Heart right ventricle (tissue), 16 donors: Measurements from ENCODE around the gene LCE2A. TPM values are rescaled to one million over a fixed set of nuclear protein-coding genes. Genes with fewer than 3 reads are reported as not detected.

Experiments
- ATAC-seq, 8 donors: fragments of 200-7000 bp; cut with Tn5 transposase; one replicate each; pipeline ENCODE4 v1.9.1; 2020; ENCODE audit warnings: mild to moderate bottlenecking in 8 of 8, moderate library complexity in 8 of 8, moderate number of reproducible peaks in 1 of 8
- DNase-seq, 2 donors: peaks; one replicate each; pipeline ENCODE4 v3.0.0-alpha.2; 2020
- H3K27ac ChIP-seq, 10 donors: fragments of 200-600 bp; sonication (generic) in 2 of 10; one replicate each; pipeline versions ENCODE4 v1.5.0 to v1.8.0; 2020 to 2022; ENCODE audit warnings: mild to moderate bottlenecking in 3 of 10
- H3K27me3 ChIP-seq, 7 donors: fragments of 200-600 bp; one replicate each; pipeline ENCODE4 v1.8.0; 2021 to 2022; ENCODE audit warnings: mild to moderate bottlenecking in 2 of 7
- H3K36me3 ChIP-seq, 9 donors: fragments of 200-600 bp; sonication (generic) in 1 of 9; one replicate each; pipeline versions ENCODE4 v1.5.0 to v1.8.0; 2020 to 2022; ENCODE audit warnings: mild to moderate bottlenecking in 2 of 9
- H3K4me1 ChIP-seq, 9 donors: fragments of 200-600 bp; sonication (generic) in 1 of 9; one replicate each; pipeline versions ENCODE4 v1.5.0 to v1.8.0; 2020 to 2022; ENCODE audit warnings: mild to moderate bottlenecking in 4 of 9
- H3K4me3 ChIP-seq, 10 donors: fragments of 200-600 bp; sonication (generic) in 2 of 10; one replicate each; pipeline versions ENCODE4 v1.5.0 to v1.8.0; 2020 to 2022; ENCODE audit warnings: mild to moderate bottlenecking in 7 of 10, moderate library complexity in 2 of 10
- H3K9me3 ChIP-seq, 11 donors: fragments of 200-600 bp in 10 of 11; sonication (generic) in 2 of 11; one replicate each; pipeline versions ENCODE4 v1.5.0 to v1.8.0; 2013 to 2022; ENCODE audit warnings: mild to moderate bottlenecking in 2 of 11, control low read depth in 1 of 11, moderate library complexity in 1 of 11
- WGBS, 2 donors: extraction: QIAGEN DNeasy Blood & Tissue Kit; methylation state at CpG; one replicate each; pipeline ENCODE4 v1.1.7; 2013; ENCODE audit warnings: inconsistent platforms in 1 of 2; 5-methylcytosine and 5-hydroxymethylcytosine counted together
- intact Hi-C, 10 donors: fragments of 100-400 bp; cut with DNase I; formaldehyde crosslinking; loops; one replicate each; pipeline versions ENCODE4 v1.11.1 to v1.14.2; 2022
- polyA plus RNA-seq, 2 donors: library from polyadenylated mRNA; stranded (reverse); fragments of 200-250 nt; gene quantifications; one replicate each; pipeline ENCODE4 v1.2.3, GENCODE V29; 2013
- total RNA-seq, 10 donors: library from RNA; stranded (reverse); fragmentation: NEBNext Ultra II Directional in 3 of 10; extraction: Animal tissue kit (Norgen Biotek cat#: 25700) in 3 of 10; gene quantifications; one replicate each; pipeline versions ENCODE4 v1.2.1 to v1.2.4, GENCODE V29; 2021 to 2023
- TF ChIP-seq, protein P1 (sequence below), 9 donors: fragments of 200-600 bp; sonication (generic) in 2 of 9; IDR thresholded peaks; one replicate each; pipeline versions ENCODE4 v1.5.0 to v1.8.0; 2021 to 2022; ENCODE audit warnings: antibody characterized with exemption in 9 of 9, mild to moderate bottlenecking in 5 of 9, moderate library complexity in 1 of 9
- donor health status: Arrhythmogenic right ventricular cardiomyopathy.
- donor health status: ischemic (EF 13 %, LVEDD 7.1; RV severe dilation, severe dysfunction).
- donor health status: healthy with polysubstance abuse.
- donor health status: DM: no; HTN: yes; CAD: no.
- donor health status: DM: no; HTN: no; CAD: no.
- donor health status: ischemic (EF 25% LVEDD 6.9; RV normal size, moderate dysfunction).
- donor health status: ischemic (EF 25% LVEDD 5.7; RV mildly dilated, moderate dysfunction).
- donor health status: healthy.
- donor health status: DM: yes; HTN: yes; CAD: no.
- donor health status: Ischemic cardiomyopathy.
- donor health status: ischemic (EF 35%, LVEDD 5.7; RV mildly dilated, moderate dysfunction).
- donor health status: nonischemic (EF 11% LVEDD 7.7; RV severe dilation, severe dysfunction).
- donor health status: DM: yes; HTN: yes; CAD: no.
- donor health status: PGD.
- donor health status: ischemic (EF 29% LVEDD 5.4; RV normal size, mild dysfunction).
- donor health status: nonischemic (EF 23%, LVEDD 6.1; RV moderate dilation, normal function).

Gene LCE2A
- total and polyA plus RNA-seq, 12 donors: not detected

- DNase-seq: no peak
- H3K27ac ChIP-seq: no peak overlapping the region
- no peak for ATAC-seq
- no peaks in the 10 kb centered on the region for H3K4me1 ChIP-seq
- intact Hi-C loops: no loop called here
- peaks cover 0 to 2% (median 0%) of the 10 kb centered on the region in 11 donors for H3K9me3 ChIP-seq
- no peak overlapping the region for H3K4me3 ChIP-seq
- H3K27me3 ChIP-seq: peaks cover 0 to 10% (median 0%) of the 10 kb centered on the region in 7 donors
- H3K36me3 ChIP-seq: no peaks in the 10 kb centered on the region
- 60 to 64% methylated on average over 2 of the region's 2 CpGs for WGBS, 2 donors
- TF ChIP-seq, protein P1, sequence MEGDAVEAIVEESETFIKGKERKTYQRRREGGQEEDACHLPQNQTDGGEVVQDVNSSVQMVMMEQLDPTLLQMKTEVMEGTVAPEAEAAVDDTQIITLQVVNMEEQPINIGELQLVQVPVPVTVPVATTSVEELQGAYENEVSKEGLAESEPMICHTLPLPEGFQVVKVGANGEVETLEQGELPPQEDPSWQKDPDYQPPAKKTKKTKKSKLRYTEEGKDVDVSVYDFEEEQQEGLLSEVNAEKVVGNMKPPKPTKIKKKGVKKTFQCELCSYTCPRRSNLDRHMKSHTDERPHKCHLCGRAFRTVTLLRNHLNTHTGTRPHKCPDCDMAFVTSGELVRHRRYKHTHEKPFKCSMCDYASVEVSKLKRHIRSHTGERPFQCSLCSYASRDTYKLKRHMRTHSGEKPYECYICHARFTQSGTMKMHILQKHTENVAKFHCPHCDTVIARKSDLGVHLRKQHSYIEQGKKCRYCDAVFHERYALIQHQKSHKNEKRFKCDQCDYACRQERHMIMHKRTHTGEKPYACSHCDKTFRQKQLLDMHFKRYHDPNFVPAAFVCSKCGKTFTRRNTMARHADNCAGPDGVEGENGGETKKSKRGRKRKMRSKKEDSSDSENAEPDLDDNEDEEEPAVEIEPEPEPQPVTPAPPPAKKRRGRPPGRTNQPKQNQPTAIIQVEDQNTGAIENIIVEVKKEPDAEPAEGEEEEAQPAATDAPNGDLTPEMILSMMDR (IDR thresholded peaks at IDR 0.05): no peak
Observed at GRCh38 chr1:152743371-152744145, 45.4 kb downstream of the LCE2A start.

- TF ChIP-seq, protein P1 (IDR thresholded peaks at IDR 0.05): no peak
- ATAC-seq (no peak), DNase-seq (no peak)
- H3K36me3 ChIP-seq: no peaks in the 10 kb centered on the region
- H3K27me3 ChIP-seq: peaks cover 0 to 25% (median 7%) of the 10 kb centered on the region in 7 donors
- 82 to 85% methylated on average over 4 of the region's 4 CpGs for WGBS, 2 donors
- H3K27ac ChIP-seq: no peak overlapping the region
- H3K9me3 ChIP-seq: no peaks in the 10 kb centered on the region
- H3K4me1 ChIP-seq: no peaks in the 10 kb centered on the region
- intact Hi-C loops: no loop called here
- no peak overlapping the region for H3K4me3 ChIP-seq
Observed at GRCh38 chr1:152745289-152745704, 47.2 kb downstream of the LCE2A start.

- Histone ChIP-seq H3K27ac (no peak overlapping the region), H3K4me1 (no peaks in the 10 kb centered on the region), H3K36me3 (no peaks in the 10 kb centered on the region), H3K4me3 (no peak overlapping the region), H3K27me3 (peaks cover 0 to 31% (median 7%) of the 10 kb centered on the region in 7 donors), H3K9me3 (no peaks in the 10 kb centered on the region)
- TF ChIP-seq, protein P1 (IDR thresholded peaks at IDR 0.05): no peak
- WGBS, 2 donors: 81 to 85% methylated on average over 6 of the region's 6 CpGs
- no peak for DNase-seq
- no peak for ATAC-seq
- intact Hi-C loops: no loop called here
Observed at GRCh38 chr1:152745765-152746444, 47.8 kb downstream of the LCE2A start.

GRCh38 chr1:152747831-152748230 lies 49.7 kb downstream of the LCE2A start:
- Histone ChIP-seq H3K4me1 (no peaks in the 10 kb centered on the region), H3K36me3 (no peaks in the 10 kb centered on the region), H3K9me3 (no peaks in the 10 kb centered on the region), H3K27me3 (peaks cover 0 to 37% (median 7%) of the 10 kb centered on the region in 7 donors), H3K27ac (no peak overlapping the region), H3K4me3 (no peak overlapping the region)
- WGBS, 2 donors: 45 to 50% methylated on average over 1 of the region's 1 CpG
- intact Hi-C loops: no loop called here
- TF ChIP-seq, protein P1 (IDR thresholded peaks at IDR 0.05): no peak
- DNase-seq (no peak), ATAC-seq (no peak)

Other genes starting within 250 kb of the LCE2A start
- gene LCE5A, start 187.5 kb upstream of the LCE2A start, total RNA-seq: not detected
- under 1 TPM in 1 of 2 donors, not detected in 1; 0.07 TPM for gene LCE5A, start 187.5 kb upstream of the LCE2A start, polyA plus RNA-seq
- not detected for gene CRCT1, start 183.9 kb upstream of the LCE2A start, total RNA-seq
- under 1 TPM in 1 of 2 donors, not detected in 1; 0.10 TPM for gene CRCT1, start 183.9 kb upstream of the LCE2A start, polyA plus RNA-seq
- not detected for gene LCE3E, start 131.6 kb upstream of the LCE2A start, total RNA-seq
- gene LCE3E, start 131.6 kb upstream of the LCE2A start, polyA plus RNA-seq: not detected
- not detected for gene LCE3D, start 117.8 kb upstream of the LCE2A start, total RNA-seq
- gene LCE3D, start 117.8 kb upstream of the LCE2A start, polyA plus RNA-seq: not detected
- not detected for gene LCE3C, start 98.1 kb upstream of the LCE2A start, total RNA-seq
- not detected for gene LCE3C, start 98.1 kb upstream of the LCE2A start, polyA plus RNA-seq
- gene LCE3B, start 84.5 kb upstream of the LCE2A start, total RNA-seq: not detected
- not detected for gene LCE3B, start 84.5 kb upstream of the LCE2A start, polyA plus RNA-seq
- not detected for gene LCE3A, start 75.2 kb upstream of the LCE2A start, total RNA-seq
- gene LCE3A, start 75.2 kb upstream of the LCE2A start, polyA plus RNA-seq: not detected
- gene LCE2D, start 35.0 kb upstream of the LCE2A start, total RNA-seq: not detected
- not detected for gene LCE2D, start 35.0 kb upstream of the LCE2A start, polyA plus RNA-seq
- gene LCE2C, start 23.1 kb upstream of the LCE2A start, total RNA-seq: not detected
- not detected for gene LCE2C, start 23.1 kb upstream of the LCE2A start, polyA plus RNA-seq
- not detected for gene LCE2B, start 12.2 kb upstream of the LCE2A start, total RNA-seq
- not detected for gene LCE2B, start 12.2 kb upstream of the LCE2A start, polyA plus RNA-seq
- not detected for gene LCE4A, start 9.8 kb downstream of the LCE2A start, total RNA-seq
- gene LCE4A, start 9.8 kb downstream of the LCE2A start, polyA plus RNA-seq: not detected
- gene KPRP, start 59.7 kb downstream of the LCE2A start, total RNA-seq: not detected
- gene KPRP, start 59.7 kb downstream of the LCE2A start, polyA plus RNA-seq: not detected
- not detected for gene LCE1F, start 76.8 kb downstream of the LCE2A start, total RNA-seq
- not detected for gene LCE1F, start 76.8 kb downstream of the LCE2A start, polyA plus RNA-seq
- gene LCE1E, start 87.9 kb downstream of the LCE2A start, total RNA-seq: not detected
- not detected for gene LCE1E, start 87.9 kb downstream of the LCE2A start, polyA plus RNA-seq
- gene LCE1D, start 98.4 kb downstream of the LCE2A start, total RNA-seq: not detected
- gene LCE1D, start 98.4 kb downstream of the LCE2A start, polyA plus RNA-seq: not detected
- gene LCE1C, start 108.3 kb downstream of the LCE2A start, total RNA-seq: not detected
- not detected for gene LCE1C, start 108.3 kb downstream of the LCE2A start, polyA plus RNA-seq
- gene LCE1B, start 113.6 kb downstream of the LCE2A start, total RNA-seq: not detected
- not detected for gene LCE1B, start 113.6 kb downstream of the LCE2A start, polyA plus RNA-seq
- not detected for gene LCE1A, start 129.1 kb downstream of the LCE2A start, total RNA-seq
- gene LCE1A, start 129.1 kb downstream of the LCE2A start, polyA plus RNA-seq: not detected
- not detected for gene LCE6A, start 144.5 kb downstream of the LCE2A start, total RNA-seq
- not detected for gene LCE6A, start 144.5 kb downstream of the LCE2A start, polyA plus RNA-seq
- gene LCE7A, start 161.7 kb downstream of the LCE2A start, total RNA-seq: not detected
- not detected for gene LCE7A, start 161.7 kb downstream of the LCE2A start, polyA plus RNA-seq
- gene SMCP, start 180.0 kb downstream of the LCE2A start, total RNA-seq: not detected
- gene SMCP, start 180.0 kb downstream of the LCE2A start, polyA plus RNA-seq: not detected
- gene IVL, start 210.2 kb downstream of the LCE2A start, total RNA-seq: not detected
- under 1 TPM in 1 of 2 donors, not detected in 1; 0.06 TPM for gene IVL, start 210.2 kb downstream of the LCE2A start, polyA plus RNA-seq
- not detected for gene SPRR5, start 248.9 kb downstream of the LCE2A start, total RNA-seq
- gene SPRR5, start 248.9 kb downstream of the LCE2A start, polyA plus RNA-seq: not detected